Measurements from ENCODE around the gene KCNJ13.
"Not testable (repeated sequence)": the region's sequence is repeated elsewhere in the genome, so short reads cannot be mapped to it uniquely, and the experiment has no call there.

Gene KCNJ13

GRCh38 chr2:232761301-232761907, 15.0 kb downstream of the KCNJ13 start:
- DNase-seq: peak; percentile 33

- no peak for DNase-seq
These were observed 18.5 kb downstream of the KCNJ13 start for GRCh38 chr2:232757905-232758304.

- no peak for DNase-seq
These were observed 26.2 kb downstream of the KCNJ13 start for GRCh38 chr2:232750135-232750671.

GRCh38 chr2:232749331-232749730, 27.0 kb downstream of the KCNJ13 start:
- no peak for DNase-seq

- DNase-seq: no peak
These were observed 28.3 kb downstream of the KCNJ13 start for GRCh38 chr2:232748038-232748437.

- DNase-seq: no peak
These were observed 31.4 kb downstream of the KCNJ13 start for GRCh38 chr2:232744963-232745362.

GRCh38 chr2:232741972-232742371, 34.4 kb downstream of the KCNJ13 start:
- DNase-seq: no peak

- DNase-seq: no peak
These were observed 35.1 kb downstream of the KCNJ13 start for GRCh38 chr2:232741294-232741693.

GRCh38 chr2:232731470-232731869, 44.9 kb downstream of the KCNJ13 start:
- no peak for DNase-seq

GRCh38 chr2:232728785-232729184, 47.6 kb downstream of the KCNJ13 start:
- DNase-seq: no peak

- DNase-seq: no peak
These were observed 53.3 kb downstream of the KCNJ13 start for GRCh38 chr2:232723027-232723426.

GRCh38 chr2:232721882-232722281, 54.5 kb downstream of the KCNJ13 start:
- no peak for DNase-seq

- no peak for DNase-seq
These were observed 55.1 kb downstream of the KCNJ13 start for GRCh38 chr2:232721261-232721660.

GRCh38 chr2:232720056-232720455, 56.3 kb downstream of the KCNJ13 start:
- DNase-seq: not testable (repeated sequence)
